Panc1 (cell line): ENCODE results near the gene VWA3B. TPM values are rescaled to one million over a fixed set of nuclear protein-coding genes. Genes with fewer than 3 reads are reported as not detected.

Source experiments
- ATAC-seq: fragments of 200-7000 bp; cut with Tn5 transposase; 2 replicates; pipeline ENCODE4 v1.9.1; 2020; ENCODE audit warnings: mild to moderate bottlenecking, moderate library complexity
- BruUV-seq: library from RNA; stranded (reverse); fragments of 400-500 nt; replicated peaks from 2 replicates; lab custom pipeline; 2021; lab: Mats Ljungman, UMichigan
- CTCF ChIA-PET: fragments of 300-600 bp; sonication (Branson Sonifier 250); formaldehyde crosslinking; loops from one replicate; lab custom pipeline; 2022; ENCODE audit warnings: antibody characterized with exemption; lab: Charles Lee
- POLR2A ChIA-PET: fragments of 300-600 bp; sonication (Branson Sonifier 250); formaldehyde crosslinking; loops from one replicate; lab custom pipeline; 2022; ENCODE audit warnings: antibody characterized with exemption; lab: Charles Lee
- DNase-seq: peaks from one replicate; pipeline ENCODE4 v3.0.0-alpha.2; 2010; ENCODE audit warnings: low read depth, low spot score
- H3K27ac ChIP-seq: 2 replicates; pipeline ENCODE4 v1.5.1; 2011; ENCODE audit warnings: mild to moderate bottlenecking, low read length, inconsistent platforms
- H3K27me3 ChIP-seq: fragments of 200-500 bp; sonication (Bioruptor generic); 2 replicates; pipeline ENCODE4 v1.6.0; 2014; ENCODE audit warnings: low read length, inconsistent platforms; ENCODE audit not compliant: control insufficient read depth, insufficient read depth
- H3K36me3 ChIP-seq: fragments of 200-500 bp; sonication (Bioruptor generic); 2 replicates; pipeline ENCODE4 v1.5.1; 2014; ENCODE audit warnings: inconsistent platforms, mild to moderate bottlenecking, low read length, moderate library complexity; ENCODE audit not compliant: control insufficient read depth, insufficient read depth
- H3K4me1 ChIP-seq: 2 replicates; pipeline ENCODE4 v1.5.1; 2011; ENCODE audit warnings: inconsistent platforms, mild to moderate bottlenecking, low read length, moderate library complexity; ENCODE audit not compliant: control insufficient read depth, insufficient read depth
- H3K4me3 ChIP-seq, 2 experiments: 2 replicates each; pipeline ENCODE4 v1.5.1; 2011 to 2012; ENCODE audit warnings: low read depth in 2 of 2, low read length in 2 of 2, mild to moderate bottlenecking in 2 of 2, inconsistent platforms in 1 of 2, moderate library complexity in 1 of 2
- H3K9me3 ChIP-seq: fragments of 200-500 bp; sonication (Bioruptor generic); 2 replicates; pipeline ENCODE4 v1.5.1; 2014; ENCODE audit warnings: low read depth, mild to moderate bottlenecking, inconsistent platforms, low read length, moderate library complexity; ENCODE audit not compliant: control insufficient read depth, insufficient read depth
- CTCF ChIP-seq: fragments of 450-650 bp; IDR thresholded peaks from 2 replicates; pipeline ENCODE4 v1.5.1; 2017; ENCODE audit warnings: mild to moderate bottlenecking
- POLR2AphosphoS5 ChIP-seq: IDR thresholded peaks from 2 replicates; pipeline ENCODE4 v1.6.1; 2012; ENCODE audit warnings: mild to moderate bottlenecking, low read depth, low read length, moderate library complexity
- REST ChIP-seq, 2 experiments: IDR thresholded peaks; 2 replicates each; pipeline ENCODE4 v1.6.1; 2011 to 2012; ENCODE audit warnings: low read depth in 2 of 2, control low read depth in 1 of 2, low read length in 1 of 2, mild to moderate bottlenecking in 1 of 2, moderate library complexity in 1 of 2; ENCODE audit not compliant: insufficient read depth in 1 of 2
- SIN3A ChIP-seq: IDR thresholded peaks from 2 replicates; pipeline ENCODE4 v1.6.1; 2012; ENCODE audit warnings: low read depth, mild to moderate bottlenecking, low read length, moderate library complexity, borderline replicate concordance; ENCODE audit not compliant: insufficient read depth
- TCF7L2 ChIP-seq: IDR thresholded peaks from 2 replicates; pipeline ENCODE4 v1.6.1; 2011; ENCODE audit warnings: mild to moderate bottlenecking, low read depth, low read length, inconsistent platforms
- in situ Hi-C: cut with HindIII; loops from 2 replicates; pipeline ENCODE4 v1.10.0; 2016; ENCODE audit warnings: low sequenced_read_pairs, low pct_unique_long_range_greater_than_20kb
- intact Hi-C: fragments of 100-400 bp; cut with micrococcal nuclease; formaldehyde crosslinking; loops from one replicate; pipeline ENCODE4 v1.10.0; 2022; ENCODE audit not compliant: unreplicated experiment
- total RNA-seq: library from RNA; stranded (reverse); gene quantifications from one replicate; pipeline ENCODE4 v1.2.1, GENCODE V29; 2021; ENCODE audit not compliant: unreplicated experiment

Gene VWA3B
- total RNA-seq, 1 experiment from 2014 or later: not detected

GRCh38 chr2:98063291-98063854 is 23.6 kb upstream of the VWA3B start:
- H3K4me3 ChIP-seq: no peak overlapping the region

GRCh38 chr2:98065808-98066207 is 21.2 kb upstream of the VWA3B start:
- no peak overlapping the region for H3K27ac ChIP-seq
- H3K4me1 ChIP-seq: no peaks in the 10 kb centered on the region
- DNase-seq (no peak), ATAC-seq (no peak)
- BruUV-seq: no TSS peak
- intact Hi-C loops: no loop called here
- ChIA-PET CTCF (interaction anchor here (0.6 kb wide), 1 partner anchor 1911 kb away, joined by 12 read pairs; no protein-coding TSS in a partner anchor), POLR2A (no interaction called here)
- no peaks in the 10 kb centered on the region for H3K36me3 ChIP-seq
- no peak overlapping the region for H3K4me3 ChIP-seq
- H3K27me3 ChIP-seq: peaks cover 4% of the 10 kb centered on the region; the same call in 1 of the 2 replicates
- TF ChIP-seq CTCF (no peak), POLR2AphosphoS5 (no peak), SIN3A (no peak), TCF7L2 (no peak), REST (IDR thresholded peaks at IDR 0.05; ENCODE audit: insufficient read depth in 1 of 2, low read depth in 2 of 2, low read length in 1 of 2) (no peak)
- H3K9me3 ChIP-seq: no peaks in the 10 kb centered on the region
- in situ Hi-C loops: no loop called here

More at GRCh38 chr2:98063291-98063854, 23.6 kb upstream of the VWA3B start:
- intact Hi-C loops: no loop called here
- CTCF ChIA-PET: no interaction called here
- no peak for TF ChIP-seq CTCF
- H3K27ac ChIP-seq: no peak overlapping the region
- H3K27me3 ChIP-seq: 0 out of 2 replicates have a peak, but pooled peaks cover 4% of the 10 kb centered on the region
- POLR2A ChIA-PET: no interaction called here
- in situ Hi-C loops: no loop called here
- no TSS peak for BruUV-seq
- DNase-seq (no peak), ATAC-seq (no peak)
- H3K36me3 ChIP-seq: no peaks in the 10 kb centered on the region
- H3K9me3 ChIP-seq: no peaks in the 10 kb centered on the region
- H3K4me1 ChIP-seq: no peaks in the 10 kb centered on the region
